HepG2 (cell line): ENCODE data around the gene TPST1. TPM values are rescaled to one million over a fixed set of nuclear protein-coding genes. Genes with fewer than 3 reads are reported as not detected.

ENCODE experiments used
- ATAC-seq: fragments of 200-7000 bp; cut with Tn5 transposase; 3 replicates; pipeline ENCODE4 v1.9.1; 2020; ENCODE audit warnings: mild to moderate bottlenecking, moderate library complexity
- BruUV-seq: library from RNA; stranded (reverse); fragments of 400-500 nt; replicated peaks from 2 replicates; lab custom pipeline; 2021; lab: Mats Ljungman, UMichigan
- CTCF ChIA-PET: fragments of 300-600 bp; formaldehyde crosslinking; extraction: SDS; loops from one replicate; lab custom pipeline; 2021; ENCODE audit warnings: low total read pairs, inconsistent platforms, low intra/inter-chr PET ratio; lab: Yijun Ruan, JAX
- POLR2A ChIA-PET: fragments of 350-600 bp; sonication (Branson Sonifier 250); formaldehyde crosslinking; loops from one replicate; lab custom pipeline; 2020; ENCODE audit warnings: antibody characterized with exemption, inconsistent platforms; lab: Yijun Ruan, JAX
- DNase-seq: peaks from one replicate; pipeline ENCODE4 v3.0.0-alpha.2; 2015; ENCODE audit warnings: low spot score
- FAIRE-seq: peaks from 3 replicates; lab custom pipeline; 2011; peaks lifted over from hg19 to GRCh38; lab: Jason Lieb, UNC
- H2AFZ ChIP-seq: one replicate; pipeline ENCODE4 v1.6.1; 2011; ENCODE audit warnings: low read length, inconsistent platforms
- H3K27ac ChIP-seq: fragments of 300-600 bp; 3 replicates; pipeline ENCODE4 v1.8.0; 2011; ENCODE audit warnings: mixed run types, mild to moderate bottlenecking, mixed read lengths, low read length, inconsistent platforms; ENCODE audit not compliant: insufficient read depth; ENCODE audit errors: extremely low read length
- H3K27me3 ChIP-seq, 2 experiments: fragments of 200-600 bp in 1 of 2; 2 replicates in 1 of 2; 3 replicates in 1 of 2; pipeline versions ENCODE4 v1.6.0 to v1.8.0; 2011; ENCODE audit warnings: low read length in 2 of 2, mild to moderate bottlenecking in 2 of 2, moderate library complexity in 2 of 2, inconsistent platforms in 1 of 2; ENCODE audit not compliant: insufficient read depth in 2 of 2, control insufficient read depth in 1 of 2
- H3K36me3 ChIP-seq, 2 experiments: fragments of 200-600 bp in 1 of 2; replicated peaks in 1 of 2; 2 replicates in 1 of 2; 3 replicates in 1 of 2; pipeline versions ENCODE4 v1.5.1 to v1.8.0; 2011; ENCODE audit warnings: low read length in 2 of 2, inconsistent platforms in 1 of 2; ENCODE audit not compliant: insufficient read depth in 2 of 2, control insufficient read depth in 1 of 2
- H3K4me1 ChIP-seq: 2 replicates; pipeline ENCODE4 v1.5.1; 2012; ENCODE audit warnings: low read length, inconsistent platforms; ENCODE audit not compliant: insufficient read depth
- H3K4me2 ChIP-seq: 2 replicates; pipeline ENCODE4 v1.6.0; 2011; ENCODE audit warnings: low read depth, low read length, inconsistent platforms
- H3K4me3 ChIP-seq, 3 experiments: fragments of 200-600 bp in 1 of 3; sonication (generic), shearing (Covaris generic) in 1 of 3; replicated peaks in 1 of 3; 2 replicates each; pipeline ENCODE4 v1.5.1; 2011 to 2016; ENCODE audit warnings: low read length in 3 of 3, inconsistent platforms in 2 of 3, low read depth in 2 of 3, mild to moderate bottlenecking in 2 of 3, control low read depth in 1 of 3, mixed read lengths in 1 of 3; ENCODE audit not compliant: insufficient read depth in 1 of 3
- H3K79me2 ChIP-seq: one replicate; pipeline ENCODE4 v1.6.1; 2011; ENCODE audit warnings: low read length, inconsistent platforms; ENCODE audit not compliant: insufficient read depth
- H3K9ac ChIP-seq: 2 replicates; pipeline ENCODE4 v1.6.0; 2011; ENCODE audit warnings: mild to moderate bottlenecking, low read depth, low read length, inconsistent platforms; ENCODE audit not compliant: insufficient read depth
- H3K9me3 ChIP-seq: 2 replicates; pipeline ENCODE4 v1.5.1; 2012; ENCODE audit warnings: mild to moderate bottlenecking, low read length
- H4K20me1 ChIP-seq: 2 replicates; pipeline ENCODE4 v1.6.0; 2011; ENCODE audit warnings: inconsistent platforms, mild to moderate bottlenecking, low read length, moderate library complexity; ENCODE audit not compliant: insufficient read depth
- CCAR2 ChIP-seq: fragments of 200-400 bp; formaldehyde crosslinking; optimal IDR thresholded peaks from 2 replicates; pipeline ENCODE3; 2018; ENCODE audit warnings: low read depth, mild to moderate bottlenecking, low read length, moderate library complexity
- CTCF ChIP-seq: sonication (generic); formaldehyde crosslinking; IDR thresholded peaks from 2 replicates; pipeline ENCODE4 v1.5.0; 2020; ENCODE audit warnings: mild to moderate bottlenecking, missing genetic modification reagents, moderate library complexity
- ERF ChIP-seq: IDR thresholded peaks from 2 replicates; pipeline ENCODE4 v1.6.1; 2018; ENCODE audit warnings: missing biosample characterization, missing genetic modification reagents
- HHEX ChIP-seq: IDR thresholded peaks from 2 replicates; pipeline ENCODE4 v1.6.1; 2016; ENCODE audit warnings: control low read depth
- KDM2A ChIP-seq: sonication (generic); formaldehyde crosslinking; IDR thresholded peaks from 2 replicates; pipeline ENCODE4 v1.4.0; 2020; ENCODE audit warnings: low read depth, missing genetic modification reagents, borderline replicate concordance
- MYPOP ChIP-seq: sonication (generic); formaldehyde crosslinking; IDR thresholded peaks from 2 replicates; pipeline ENCODE4 v1.8.1; 2023; ENCODE audit warnings: mild to moderate bottlenecking, moderate library complexity, missing genetic modification reagents
- NBN ChIP-seq: fragments of 450-650 bp; conservative IDR thresholded peaks from 2 replicates; pipeline ENCODE4 v1.6.1; 2017
- NFIB ChIP-seq: sonication (generic); formaldehyde crosslinking; IDR thresholded peaks from 2 replicates; pipeline ENCODE4 v1.9.0; 2021; ENCODE audit warnings: missing genetic modification reagents, mild to moderate bottlenecking, borderline replicate concordance
- NKX3-1 ChIP-seq: sonication (generic); formaldehyde crosslinking; IDR thresholded peaks from 2 replicates; pipeline ENCODE4 v1.5.0; 2020; ENCODE audit warnings: missing genetic modification reagents
- RELA ChIP-seq: sonication (generic); formaldehyde crosslinking; IDR thresholded peaks from 2 replicates; pipeline ENCODE4 v1.4.0; 2020; ENCODE audit warnings: missing genetic modification reagents
- RFX1 ChIP-seq: fragments of 450-650 bp; IDR thresholded peaks from 2 replicates; pipeline ENCODE4 v1.6.1; 2017
- RXRA ChIP-seq: sonication (generic); formaldehyde crosslinking; IDR thresholded peaks from 2 replicates; pipeline ENCODE4 v1.5.1; 2020; ENCODE audit warnings: missing genetic modification reagents
- SMARCE1 ChIP-seq: fragments of 450-650 bp; IDR thresholded peaks from 2 replicates; pipeline ENCODE4 v1.6.1; 2017; ENCODE audit warnings: borderline replicate concordance
- SOX5 ChIP-seq: IDR thresholded peaks from 2 replicates; pipeline ENCODE4 v1.6.1; 2016; ENCODE audit warnings: borderline replicate concordance
- STAG1 ChIP-seq: sonication (generic); formaldehyde crosslinking; IDR thresholded peaks from 2 replicates; pipeline ENCODE4 v1.4.0; 2020; ENCODE audit warnings: missing genetic modification reagents
- SYNCRIP ChIP-seq: fragments of 200-400 bp; formaldehyde crosslinking; IDR thresholded peaks from 2 replicates; pipeline ENCODE4 v1.6.1; 2018; ENCODE audit warnings: mild to moderate bottlenecking, low read depth, low read length; ENCODE audit not compliant: insufficient read depth
- TCF7 ChIP-seq: sonication (generic); IDR thresholded peaks from 2 replicates; pipeline ENCODE4 v1.6.1; 2016; ENCODE audit warnings: antibody characterized with exemption, low read depth
- TMF1 ChIP-seq: sonication (generic); formaldehyde crosslinking; IDR thresholded peaks from 2 replicates; pipeline ENCODE4 v1.8.1; 2022; ENCODE audit warnings: low read depth, missing genetic modification reagents
- ZFP41 ChIP-seq: sonication (generic); formaldehyde crosslinking; IDR thresholded peaks from 2 replicates; pipeline ENCODE4 v1.4.0; 2020; ENCODE audit warnings: mild to moderate bottlenecking, missing genetic modification reagents, borderline replicate concordance
- ZNF639 ChIP-seq: conservative IDR thresholded peaks from 2 replicates; pipeline ENCODE4 v1.6.1; 2018; ENCODE audit warnings: missing genetic modification reagents
- ZNF800 ChIP-seq: sonication (generic); formaldehyde crosslinking; IDR thresholded peaks from 2 replicates; pipeline ENCODE4 v1.4.0; 2020; ENCODE audit warnings: missing genetic modification reagents
- ZNF878 ChIP-seq: sonication (generic); formaldehyde crosslinking; IDR thresholded peaks from 2 replicates; pipeline ENCODE4 v1.8.1; 2023; ENCODE audit warnings: mild to moderate bottlenecking, missing genetic modification reagents, moderate library complexity
- whole genome bisulfite sequencing: methylation state at CpG from one replicate; pipeline ENCODE4 v1.1.6; 2017; ENCODE audit warnings: low lambda C conversion rate; 5-methylcytosine and 5-hydroxymethylcytosine counted together
- in situ Hi-C: cut with HindIII; loops from 2 replicates; pipeline ENCODE4 v1.10.0; 2017; ENCODE audit warnings: low pct_unique_long_range_greater_than_20kb; ENCODE audit not compliant: extremely low pct_ligation_motif_present
- intact Hi-C: fragments of 100-400 bp; cut with micrococcal nuclease; formaldehyde crosslinking; loops from one replicate; pipeline ENCODE4 v1.10.0; 2022; ENCODE audit not compliant: unreplicated experiment
- polyA plus RNA-seq, 8 experiments: library from polyadenylated mRNA; depleted of rRNA in 3 of 8; stranded (reverse) in 7 of 8; unstranded in 1 of 8; fragments of >200 nt; fragmentation: Illumina TruSeq in 4 of 8; extraction: Trizol in 4 of 8; gene quantifications; 2 replicates each; pipeline versions ENCODE4 v1.2.1 to v1.2.3, GENCODE V29; 2011 to 2016; ENCODE audit warnings: low read depth in 4 of 8, missing spikeins in 1 of 8, mixed read lengths in 1 of 8; ENCODE audit not compliant: insufficient read depth in 1 of 8
- total RNA-seq, 5 experiments: library from RNA; depleted of rRNA; stranded (reverse); fragments of >200 nt; fragmentation: Illumina TruSeq; extraction: Trizol; gene quantifications; 2 replicates each; pipeline ENCODE4 v1.2.3, GENCODE V29; 2016; ENCODE audit warnings: low read depth in 1 of 5

TPST1 gene
- total and polyA plus RNA-seq, 2 of the 13 experiments (the other 11 are each of a cell fraction or from before 2014, with no cell fraction given): 24.3 to 34.1 TPM

- H3K9ac ChIP-seq: no peak overlapping the region
- no peak overlapping the region for H2AFZ ChIP-seq
- H3K36me3 ChIP-seq: peaks cover 5 to 6% of the 10 kb centered on the region in 2 experiments; a peak in 3 of 5 replicates
- ATAC-seq (peak; percentile 67), DNase-seq (no peak), FAIRE-seq (no peak)
- BruUV-seq: no TSS peak
- no peaks in the 10 kb centered on the region for H3K27me3 ChIP-seq
- no peaks in the 10 kb centered on the region for H3K79me2 ChIP-seq
- in situ Hi-C loops: no loop called here
- CTCF ChIA-PET: no interaction called here
- no peak overlapping the region for H3K4me2 ChIP-seq
- no peak overlapping the region for H3K27ac ChIP-seq
- H3K9me3 ChIP-seq: no peaks in the 10 kb centered on the region
- no peak overlapping the region for H3K4me3 ChIP-seq
- intact Hi-C loops: no loop called here
- POLR2A ChIA-PET: no interaction called here
- H4K20me1 ChIP-seq: no peaks in the 10 kb centered on the region
- WGBS: 89% methylated on average over 9 of the region's 11 CpGs
- peaks cover 20% of the 10 kb centered on the region for H3K4me1 ChIP-seq
- TF ChIP-seq NFIB (CRISPR knock-in tag) (no peak), ZNF639 (CRISPR knock-in tag) (no peak), NBN (no peak), CCAR2 (no peak), KDM2A (peak; percentile 20; the same call in 1 of the 2 replicates), NKX3-1 (CRISPR knock-in tag) (no peak), STAG1 (CRISPR knock-in tag) (peak; percentile 32; the same call in 1 of the 2 replicates), ZNF878 (CRISPR knock-in tag) (no peak), RXRA (no peak), MYPOP (no peak), RFX1 (no peak), CTCF (CRISPR knock-in tag) (peak; percentile 38), ZFP41 (CRISPR knock-in tag) (no peak), HHEX (CRISPR knock-in tag) (no peak), RELA (CRISPR knock-in tag) (no peak), SYNCRIP (no peak), SMARCE1 (no peak), TCF7 (no peak), ZNF800 (no peak), TMF1 (CRISPR knock-in tag) (no peak), SOX5 (CRISPR knock-in tag) (no peak), ERF (CRISPR knock-in tag) (no peak)
Measured at GRCh38 chr7:66377714-66378113, 172.6 kb downstream of the TPST1 start.
